OCI-LY3 (cell line): Measurements from ENCODE around the gene ZBED1.
"Not testable (repeated sequence)": the region's sequence is repeated elsewhere in the genome, so short reads cannot be mapped to it uniquely, and the experiment has no call there.

ENCODE experiments used
- EZH2phosphoT487 ChIP-seq: fragments of 200-600 bp; shearing (Covaris generic); IDR thresholded peaks from 2 replicates; pipeline ENCODE4 v1.6.1; 2018; ENCODE audit warnings: antibody characterized with exemption, mixed run types, low read depth
- TF ChIP-seq, protein P1 (sequence below): fragments of 200-600, 300-600 bp; sonication (generic); IDR thresholded peaks from 2 replicates; pipeline ENCODE4 v1.5.1; 2014; ENCODE audit warnings: antibody characterized with exemption, low read length, low read depth

DNA sequence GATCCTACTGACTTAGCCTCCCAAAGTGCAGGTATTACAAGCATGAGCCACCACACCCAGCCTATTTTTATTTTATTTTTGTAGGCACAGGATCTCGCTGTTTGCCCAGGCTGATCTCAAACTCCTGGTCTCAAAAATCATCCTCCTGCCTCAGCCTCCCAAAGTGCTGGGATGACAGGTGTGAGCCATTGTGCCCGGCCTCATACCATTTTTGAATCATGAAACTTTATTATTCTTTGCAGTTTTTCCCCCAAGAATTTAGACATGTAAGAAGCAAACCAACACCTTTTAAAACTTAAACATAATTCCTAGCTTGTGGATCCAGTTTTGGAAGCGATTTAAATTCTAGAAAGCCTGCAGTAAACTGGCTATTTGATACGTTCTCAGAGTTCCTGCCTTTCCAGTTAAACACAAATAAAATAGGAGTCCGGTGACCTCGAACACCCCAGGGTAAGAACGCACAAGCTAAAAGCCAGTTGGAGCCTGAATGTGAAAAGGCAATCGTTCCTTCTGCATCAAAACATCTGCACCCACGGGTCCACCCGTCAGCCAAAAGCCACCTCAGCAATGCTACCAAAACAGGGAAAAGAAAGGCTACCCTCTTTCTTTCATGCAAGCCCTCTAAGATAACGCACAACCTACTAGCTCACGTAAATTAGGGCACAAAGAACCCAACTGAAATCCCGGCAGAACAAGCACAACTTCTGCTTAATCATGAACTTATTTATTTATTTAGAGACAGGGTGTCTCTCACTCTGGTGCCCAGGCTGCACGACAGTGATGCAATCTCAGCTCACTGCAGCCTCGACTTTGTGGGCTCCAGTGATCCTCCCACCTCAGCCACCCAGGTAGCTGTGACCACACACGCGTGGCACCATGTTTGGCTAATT lies 39.7 kb downstream of the ZBED1 start:
- TF ChIP-seq EZH2phosphoT487, result not testable (repeated sequence)
- TF ChIP-seq, protein P1, sequence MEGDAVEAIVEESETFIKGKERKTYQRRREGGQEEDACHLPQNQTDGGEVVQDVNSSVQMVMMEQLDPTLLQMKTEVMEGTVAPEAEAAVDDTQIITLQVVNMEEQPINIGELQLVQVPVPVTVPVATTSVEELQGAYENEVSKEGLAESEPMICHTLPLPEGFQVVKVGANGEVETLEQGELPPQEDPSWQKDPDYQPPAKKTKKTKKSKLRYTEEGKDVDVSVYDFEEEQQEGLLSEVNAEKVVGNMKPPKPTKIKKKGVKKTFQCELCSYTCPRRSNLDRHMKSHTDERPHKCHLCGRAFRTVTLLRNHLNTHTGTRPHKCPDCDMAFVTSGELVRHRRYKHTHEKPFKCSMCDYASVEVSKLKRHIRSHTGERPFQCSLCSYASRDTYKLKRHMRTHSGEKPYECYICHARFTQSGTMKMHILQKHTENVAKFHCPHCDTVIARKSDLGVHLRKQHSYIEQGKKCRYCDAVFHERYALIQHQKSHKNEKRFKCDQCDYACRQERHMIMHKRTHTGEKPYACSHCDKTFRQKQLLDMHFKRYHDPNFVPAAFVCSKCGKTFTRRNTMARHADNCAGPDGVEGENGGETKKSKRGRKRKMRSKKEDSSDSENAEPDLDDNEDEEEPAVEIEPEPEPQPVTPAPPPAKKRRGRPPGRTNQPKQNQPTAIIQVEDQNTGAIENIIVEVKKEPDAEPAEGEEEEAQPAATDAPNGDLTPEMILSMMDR, result not testable (repeated sequence)
